NCI-H1436 (cell line): ENCODE results near the gene PRKCE.
"Not testable (repeated sequence)": the region's sequence is repeated elsewhere in the genome, so short reads cannot be mapped to it uniquely, and the experiment has no call there.

Experiments
- DNase-seq: peaks from one replicate; lab custom pipeline; 2025; lab: John Stamatoyannopoulos, UW

Gene PRKCE

GRCh38 chr2:45862843-45863242, 211.4 kb downstream of the PRKCE start:
- no peak for DNase-seq

GRCh38 chr2:45864121-45864520, 212.6 kb downstream of the PRKCE start:
- DNase-seq: no peak

- no peak for DNase-seq
Observed at GRCh38 chr2:45867349-45867748, 215.9 kb downstream of the PRKCE start.

- DNase-seq: no peak
Observed at GRCh38 chr2:45867800-45868199, 216.3 kb downstream of the PRKCE start.

GRCh38 chr2:45869165-45869501, 217.7 kb downstream of the PRKCE start:
- no peak for DNase-seq

- no peak for DNase-seq
Observed at GRCh38 chr2:45871025-45871424, 219.6 kb downstream of the PRKCE start.

- no peak for DNase-seq
Observed at GRCh38 chr2:45871541-45871940, 220.1 kb downstream of the PRKCE start.

GRCh38 chr2:45872211-45872610, 220.7 kb downstream of the PRKCE start:
- no peak for DNase-seq

GRCh38 chr2:45874344-45874743, 222.9 kb downstream of the PRKCE start:
- DNase-seq: no peak

- DNase-seq: no peak
Observed at GRCh38 chr2:45876611-45877010, 225.1 kb downstream of the PRKCE start.

GRCh38 chr2:45879406-45879805, 227.9 kb downstream of the PRKCE start:
- DNase-seq: no peak

- DNase-seq: no peak
Observed at GRCh38 chr2:45879936-45880335, 228.5 kb downstream of the PRKCE start.

- DNase-seq: no peak
Observed at GRCh38 chr2:45881970-45882581, 230.6 kb downstream of the PRKCE start.

GRCh38 chr2:45882707-45883602, 231.5 kb downstream of the PRKCE start:
- no peak for DNase-seq

- no peak for DNase-seq
Observed at GRCh38 chr2:45883603-45884000, 232.1 kb downstream of the PRKCE start.

- no peak for DNase-seq
Observed at GRCh38 chr2:45884126-45884525, 232.7 kb downstream of the PRKCE start.

- no peak for DNase-seq
Observed at GRCh38 chr2:45885171-45885621, 233.7 kb downstream of the PRKCE start.

GRCh38 chr2:45886171-45886663, 234.7 kb downstream of the PRKCE start:
- DNase-seq: no peak

GRCh38 chr2:45888167-45888566, 236.7 kb downstream of the PRKCE start:
- DNase-seq: no peak

- DNase-seq: no peak
Observed at GRCh38 chr2:45888641-45889040, 237.2 kb downstream of the PRKCE start.

GRCh38 chr2:45889053-45889452, 237.6 kb downstream of the PRKCE start:
- DNase-seq: peak; percentile 72

- no peak for DNase-seq
Observed at GRCh38 chr2:45889620-45890370, 238.3 kb downstream of the PRKCE start.

GRCh38 chr2:45890371-45890646, 238.8 kb downstream of the PRKCE start:
- DNase-seq: not testable (repeated sequence)
